GM19452 (cell line): ENCODE measurements around the gene NBAS.

Experiments used
- ATAC-seq: cut with Tn5 transposase; IDR thresholded peaks from one replicate; pipeline ENCODE4 v1.9.1; 2021; ENCODE audit not compliant: unreplicated experiment

NBAS gene

GRCh38 chr2:15591692-15592463 is 30.7 kb upstream of the NBAS start, which contains the start of gene DDX1:
DDX1 (plus strand) TSS chr2:15591868; CDS start chr2:15591934, 66 bp downstream.
- ATAC-seq, result peak; percentile 94

GRCh38 chr2:15591373-15591691 is 30.2 kb upstream of the NBAS start:
- ATAC-seq, result no peak

GRCh38 chr2:15588329-15588919 is 27.3 kb upstream of the NBAS start:
- no peak for ATAC-seq

- no peak for ATAC-seq
These were observed 23.8 kb upstream of the NBAS start for GRCh38 chr2:15584767-15585469.

GRCh38 chr2:15584316-15584715 is 23.2 kb upstream of the NBAS start:
- no peak for ATAC-seq

- ATAC-seq, result no peak
These were observed 22.7 kb upstream of the NBAS start for GRCh38 chr2:15583826-15584225.

- no peak for ATAC-seq
These were observed 21.7 kb upstream of the NBAS start for GRCh38 chr2:15582710-15583357.

- ATAC-seq, result no peak
These were observed 19.3 kb upstream of the NBAS start for GRCh38 chr2:15580451-15580850.

- ATAC-seq, result no peak
These were observed 18.5 kb upstream of the NBAS start for GRCh38 chr2:15579641-15580040.

- ATAC-seq, result peak; percentile 95
These were observed 16.1 kb upstream of the NBAS start for GRCh38 chr2:15577071-15577735.

- ATAC-seq, result no peak
These were observed 10.6 kb upstream of the NBAS start for GRCh38 chr2:15571729-15572128.

GRCh38 chr2:15570104-15570503 is 9.0 kb upstream of the NBAS start:
- no peak for ATAC-seq

- no peak for ATAC-seq
These were observed 7.7 kb upstream of the NBAS start for GRCh38 chr2:15568874-15569273.

GRCh38 chr2:15566912-15567311 is 5.8 kb upstream of the NBAS start:
- no peak for ATAC-seq

- no peak for ATAC-seq
These were observed 5.0 kb upstream of the NBAS start for GRCh38 chr2:15565994-15566671.

- ATAC-seq, result no peak
These were observed 4.3 kb upstream of the NBAS start for GRCh38 chr2:15565392-15565791.

- no peak for ATAC-seq
These were observed 2.3 kb upstream of the NBAS start for GRCh38 chr2:15563227-15564100.

GRCh38 chr2:15562354-15563031 is 1.4 kb upstream of the NBAS start:
- ATAC-seq, result no peak
